Neural cell (in vitro differentiated cells): ENCODE measurements around the gene CMTM8. TPM values are rescaled to one million over a fixed set of nuclear protein-coding genes. Genes with fewer than 3 reads are reported as not detected.

ENCODE experiments used
- H2AFZ ChIP-seq: fragments of 200-600, 300-800 bp; sonication (generic), shearing (Covaris generic); 2 replicates; pipeline ENCODE4 v1.6.0; 2014; ENCODE audit warnings: low read depth, mild to moderate bottlenecking, antibody characterized with exemption, low read length, moderate library complexity
- H3F3A ChIP-seq: fragments of 200-600 bp; shearing (Covaris generic); 2 replicates; pipeline ENCODE4 v1.6.1; 2016; ENCODE audit warnings: mild to moderate bottlenecking, moderate library complexity, mixed read lengths, antibody characterized with exemption, low read length; ENCODE audit not compliant: insufficient read depth, poor library complexity, severe bottlenecking
- H3K27ac ChIP-seq: fragments of 200-600, 300-800 bp; sonication (generic), shearing (Covaris generic); 2 replicates; pipeline ENCODE4 v1.5.1; 2014; ENCODE audit warnings: mild to moderate bottlenecking, low read length, moderate library complexity
- H3K27me3 ChIP-seq: fragments of 300-800, 200-600 bp; sonication (generic), shearing (Covaris generic); 2 replicates; pipeline ENCODE4 v1.6.0; 2014; ENCODE audit warnings: mild to moderate bottlenecking, low read depth, low read length, moderate library complexity; ENCODE audit not compliant: insufficient read depth
- H3K36me3 ChIP-seq: fragments of 300-800, 200-600 bp; sonication (generic), shearing (Covaris generic); 2 replicates; pipeline ENCODE4 v1.5.1; 2014; ENCODE audit warnings: mild to moderate bottlenecking, antibody characterized with exemption, low read length, moderate library complexity; ENCODE audit not compliant: insufficient read depth
- H3K4me2 ChIP-seq: fragments of 300-800, 200-600 bp; sonication (generic), shearing (Covaris generic); 2 replicates; pipeline ENCODE4 v1.6.0; 2014; ENCODE audit warnings: mild to moderate bottlenecking, low read length
- H3K4me3 ChIP-seq: fragments of 300-800, 200-600 bp; sonication (generic), shearing (Covaris generic); 2 replicates; pipeline ENCODE4 v1.5.1; 2014; ENCODE audit warnings: mild to moderate bottlenecking, low read length, moderate library complexity
- H3K79me2 ChIP-seq: fragments of 200-600 bp; shearing (Covaris generic); replicated peaks from 2 replicates; pipeline ENCODE4 v1.6.0; 2014; ENCODE audit warnings: mild to moderate bottlenecking, low read length, moderate library complexity; ENCODE audit not compliant: insufficient read depth
- H3K9ac ChIP-seq: fragments of 300-800, 200-600 bp; sonication (generic), shearing (Covaris generic); 2 replicates; pipeline ENCODE4 v1.6.1; 2016; ENCODE audit warnings: mild to moderate bottlenecking, low read length, mixed read lengths
- H3K9me2 ChIP-seq: fragments of 200-600 bp; shearing (Covaris generic); 2 replicates; pipeline ENCODE4 v1.6.1; 2016; ENCODE audit warnings: mild to moderate bottlenecking, low read length, mixed read lengths; ENCODE audit not compliant: insufficient read depth
- H3K9me3 ChIP-seq: fragments of 200-600, 300-800 bp; sonication (generic), shearing (Covaris generic); 2 replicates; pipeline ENCODE4 v1.6.1; 2016; ENCODE audit warnings: mild to moderate bottlenecking, mixed run types, low read length, moderate library complexity, mixed read lengths
- H4K20me1 ChIP-seq: fragments of 200-600 bp; shearing (Covaris generic); 2 replicates; pipeline ENCODE4 v1.6.1; 2016; ENCODE audit warnings: mild to moderate bottlenecking, mixed run types; ENCODE audit not compliant: insufficient read depth
- CTCF ChIP-seq: fragments of 450-650 bp; IDR thresholded peaks from 2 replicates; pipeline ENCODE4 v1.5.1; 2014; ENCODE audit warnings: antibody characterized with exemption, mild to moderate bottlenecking, moderate library complexity; ENCODE audit not compliant: poor library complexity, severe bottlenecking
- EP300 ChIP-seq: fragments of 450-650 bp; conservative IDR thresholded peaks from 2 replicates; pipeline ENCODE4 v1.6.1; 2014; ENCODE audit warnings: antibody characterized with exemption, mild to moderate bottlenecking, moderate library complexity; ENCODE audit not compliant: poor library complexity, severe bottlenecking
- EZH2 ChIP-seq: fragments of 200-600, 300-800 bp; shearing (Covaris generic), sonication (generic); IDR thresholded peaks from 2 replicates; pipeline ENCODE4 v1.6.1; 2014; ENCODE audit warnings: antibody characterized with exemption, low read length, borderline replicate concordance, mild to moderate bottlenecking; ENCODE audit not compliant: insufficient read depth, poor library complexity, severe bottlenecking
- MXI1 ChIP-seq: fragments of 450-650 bp; conservative IDR thresholded peaks from 2 replicates; pipeline ENCODE4 v1.6.1; 2014; ENCODE audit warnings: antibody characterized with exemption, mild to moderate bottlenecking; ENCODE audit not compliant: poor library complexity, severe bottlenecking
- POLR2AphosphoS5 ChIP-seq: IDR thresholded peaks from 2 replicates; pipeline ENCODE4 v1.6.1; 2012
- RAD21 ChIP-seq: fragments of 450-650 bp; conservative IDR thresholded peaks from 2 replicates; pipeline ENCODE4 v1.6.1; 2014; ENCODE audit warnings: antibody characterized with exemption, mild to moderate bottlenecking, moderate library complexity
- REST ChIP-seq: IDR thresholded peaks from 2 replicates; pipeline ENCODE4 v1.6.1; 2012; ENCODE audit warnings: borderline replicate concordance
- SMC3 ChIP-seq: fragments of 450-650 bp; conservative IDR thresholded peaks from 2 replicates; pipeline ENCODE4 v1.6.1; 2014; ENCODE audit warnings: antibody characterized with exemption, mild to moderate bottlenecking, moderate library complexity; ENCODE audit not compliant: poor library complexity
- TAF1 ChIP-seq: IDR thresholded peaks from 2 replicates; pipeline ENCODE4 v1.6.1; 2012; ENCODE audit warnings: low read depth
- polyA plus RNA-seq: library from polyadenylated mRNA; depleted of rRNA; stranded (reverse); fragments of >200 nt; gene quantifications from 2 replicates; pipeline ENCODE4 v1.2.3, GENCODE V29; 2014

The CMTM8 gene
- polyA plus RNA-seq, 1 donor from 2014 or later = not detected

GRCh38 chr3:32397941-32398340 lies 159.5 kb downstream of the CMTM8 start:
- Histone ChIP-seq H3K9me3 (no peaks in the 10 kb centered on the region), H3K9me2 (no peaks in the 10 kb centered on the region), H3K9ac (no peak overlapping the region), H3K27ac (no peak overlapping the region), H3F3A (no peaks in the 10 kb centered on the region), H3K36me3 (no peaks in the 10 kb centered on the region), H3K79me2 (no peaks in the 10 kb centered on the region), H3K4me2 (no peak overlapping the region), H2AFZ (no peak overlapping the region), H4K20me1 (no peaks in the 10 kb centered on the region), H3K4me3 (no peak overlapping the region), H3K27me3 (peaks cover 23% of the 10 kb centered on the region)
- TF ChIP-seq TAF1 (no peak), EP300 (no peak), REST (no peak), CTCF (no peak), EZH2 (no peak), POLR2AphosphoS5 (no peak), RAD21 (no peak), MXI1 (no peak), SMC3 (no peak)

- Histone ChIP-seq H2AFZ (no peak overlapping the region), H3K9me2 (no peaks in the 10 kb centered on the region), H3K4me3 (no peak overlapping the region), H3K36me3 (no peaks in the 10 kb centered on the region), H3K79me2 (no peaks in the 10 kb centered on the region), H3F3A (no peaks in the 10 kb centered on the region), H3K27ac (no peak overlapping the region), H4K20me1 (no peaks in the 10 kb centered on the region), H3K27me3 (peaks cover 20% of the 10 kb centered on the region), H3K4me2 (no peak overlapping the region), H3K9me3 (no peaks in the 10 kb centered on the region), H3K9ac (no peak overlapping the region)
- TF ChIP-seq CTCF (no peak), TAF1 (no peak), MXI1 (no peak), REST (no peak), POLR2AphosphoS5 (no peak), RAD21 (no peak), EP300 (no peak), EZH2 (no peak), SMC3 (no peak)
Observed at GRCh38 chr3:32398531-32398930, 160.1 kb downstream of the CMTM8 start.
